A673 (cell line): Measurements from ENCODE around the gene ABCB6. TPM values are rescaled to one million over a fixed set of nuclear protein-coding genes. Genes with fewer than 3 reads are reported as not detected.

Source experiments
- BruUV-seq: library from RNA; stranded (reverse); fragments of 400-500 nt; replicated peaks from 2 replicates; lab custom pipeline; 2021; lab: Mats Ljungman, UMichigan
- CTCF ChIA-PET: fragments of 300-600 bp; sonication (Branson Sonifier 250); formaldehyde crosslinking; loops from one replicate; lab custom pipeline; 2022; ENCODE audit warnings: antibody characterized with exemption; lab: Charles Lee
- POLR2A ChIA-PET: fragments of 300-600 bp; sonication (Branson Sonifier 250); formaldehyde crosslinking; loops from one replicate; lab custom pipeline; 2022; ENCODE audit warnings: antibody characterized with exemption; ENCODE audit not compliant: low non-redundant PET; lab: Charles Lee
- DNase-seq: peaks from one replicate; pipeline ENCODE4 v3.0.0-alpha.2; 2015; ENCODE audit warnings: low spot score
- H3K27ac ChIP-seq: fragments of 200-600 bp; sonication (generic); 2 replicates; pipeline ENCODE4 v1.5.1; 2016; ENCODE audit warnings: mixed run types, low read depth, mild to moderate bottlenecking, mixed read lengths, antibody characterized with exemption, low read length; ENCODE audit not compliant: poor library complexity, severe bottlenecking
- H3K27me3 ChIP-seq: fragments of 200-600 bp; sonication (generic); replicated peaks from 2 replicates; pipeline ENCODE4 v1.6.1; 2017; ENCODE audit warnings: mixed run types, low read depth, mild to moderate bottlenecking, mixed read lengths, antibody characterized with exemption, low read length; ENCODE audit not compliant: insufficient read depth, poor library complexity
- H3K36me3 ChIP-seq: fragments of 200-600 bp; sonication (generic); 2 replicates; pipeline ENCODE4 v1.6.1; 2016; ENCODE audit warnings: mixed run types, mild to moderate bottlenecking, mixed read lengths, antibody characterized with exemption, low read length; ENCODE audit not compliant: insufficient read depth, poor library complexity, severe bottlenecking
- H3K4me1 ChIP-seq: fragments of 200-600 bp; sonication (generic); 2 replicates; pipeline ENCODE4 v1.6.1; 2017; ENCODE audit warnings: mixed run types, mild to moderate bottlenecking, mixed read lengths, antibody characterized with exemption, low read length; ENCODE audit not compliant: insufficient read depth, poor library complexity, severe bottlenecking
- H3K4me3 ChIP-seq: fragments of 200-600 bp; sonication (generic); 2 replicates; pipeline ENCODE4 v1.5.1; 2016; ENCODE audit warnings: low read depth, mixed run types, mild to moderate bottlenecking, mixed read lengths, low read length; ENCODE audit not compliant: poor library complexity, severe bottlenecking
- H3K9me3 ChIP-seq: fragments of 200-600 bp; sonication (generic); 2 replicates; pipeline ENCODE4 v1.6.1; 2016; ENCODE audit warnings: mixed run types, low read depth, mild to moderate bottlenecking, mixed read lengths, antibody characterized with exemption, low read length; ENCODE audit not compliant: poor library complexity, severe bottlenecking
- EZH2 ChIP-seq: fragments of 200-600 bp; sonication (generic); IDR thresholded peaks from 2 replicates; pipeline ENCODE4 v1.6.1; 2017; ENCODE audit warnings: borderline replicate concordance, low read depth, mild to moderate bottlenecking, mixed read lengths, antibody characterized with exemption, low read length; ENCODE audit not compliant: poor library complexity, severe bottlenecking
- intact Hi-C: fragments of 100-400 bp; cut with micrococcal nuclease; formaldehyde crosslinking; loops from one replicate; pipeline ENCODE4 v1.10.0; 2022; ENCODE audit not compliant: unreplicated experiment
- total RNA-seq: library from RNA; stranded (reverse); gene quantifications from 2 replicates; pipeline ENCODE4 v1.2.3, GENCODE V29; 2021
- TF ChIP-seq, protein P1 (sequence below): fragments of 300-800, 200-600 bp; sonication (generic); conservative IDR thresholded peaks from 2 replicates; pipeline ENCODE4 v1.5.1; 2017; ENCODE audit warnings: low read depth, mild to moderate bottlenecking, antibody characterized with exemption, low read length, moderate library complexity, mixed read lengths

The ABCB6 gene
- total RNA-seq, 1 experiment from 2014 or later: 101 TPM

DNA sequence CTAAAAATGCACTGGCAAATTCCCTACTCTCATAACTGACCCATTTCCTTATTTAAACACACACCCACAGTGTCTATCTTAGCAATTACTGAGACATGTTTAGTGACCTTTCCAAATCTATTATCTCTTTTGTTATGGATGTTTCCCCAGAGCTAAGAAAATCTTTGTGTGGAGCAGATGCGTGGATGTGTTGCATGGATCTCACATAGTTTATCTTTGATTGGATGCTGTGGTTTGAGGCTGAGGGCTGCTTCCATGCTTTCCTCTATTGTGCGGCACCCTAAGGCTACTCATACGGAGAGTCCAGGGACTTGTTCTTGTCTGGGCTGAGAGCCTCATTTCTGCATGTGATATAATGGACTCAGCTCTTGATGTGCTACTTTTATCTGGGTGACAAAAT, 15.6 kb upstream of the ABCB6 start:
- H3K27me3 ChIP-seq: no peaks in the 10 kb centered on the region
- no peak overlapping the region for H3K27ac ChIP-seq
- H3K36me3 ChIP-seq: peaks cover 47% of the 10 kb centered on the region
- TF ChIP-seq, protein P1, sequence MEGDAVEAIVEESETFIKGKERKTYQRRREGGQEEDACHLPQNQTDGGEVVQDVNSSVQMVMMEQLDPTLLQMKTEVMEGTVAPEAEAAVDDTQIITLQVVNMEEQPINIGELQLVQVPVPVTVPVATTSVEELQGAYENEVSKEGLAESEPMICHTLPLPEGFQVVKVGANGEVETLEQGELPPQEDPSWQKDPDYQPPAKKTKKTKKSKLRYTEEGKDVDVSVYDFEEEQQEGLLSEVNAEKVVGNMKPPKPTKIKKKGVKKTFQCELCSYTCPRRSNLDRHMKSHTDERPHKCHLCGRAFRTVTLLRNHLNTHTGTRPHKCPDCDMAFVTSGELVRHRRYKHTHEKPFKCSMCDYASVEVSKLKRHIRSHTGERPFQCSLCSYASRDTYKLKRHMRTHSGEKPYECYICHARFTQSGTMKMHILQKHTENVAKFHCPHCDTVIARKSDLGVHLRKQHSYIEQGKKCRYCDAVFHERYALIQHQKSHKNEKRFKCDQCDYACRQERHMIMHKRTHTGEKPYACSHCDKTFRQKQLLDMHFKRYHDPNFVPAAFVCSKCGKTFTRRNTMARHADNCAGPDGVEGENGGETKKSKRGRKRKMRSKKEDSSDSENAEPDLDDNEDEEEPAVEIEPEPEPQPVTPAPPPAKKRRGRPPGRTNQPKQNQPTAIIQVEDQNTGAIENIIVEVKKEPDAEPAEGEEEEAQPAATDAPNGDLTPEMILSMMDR: no peak
- TF ChIP-seq EZH2: no peak
- POLR2A ChIA-PET: no interaction called here
- H3K4me1 ChIP-seq: peaks cover 6% of the 10 kb centered on the region
- no peak overlapping the region for H3K4me3 ChIP-seq
- intact Hi-C loops: no loop called here
- no peaks in the 10 kb centered on the region for H3K9me3 ChIP-seq
- no peak for DNase-seq
- no TSS peak for BruUV-seq
- CTCF ChIA-PET: no interaction called here

DNA sequence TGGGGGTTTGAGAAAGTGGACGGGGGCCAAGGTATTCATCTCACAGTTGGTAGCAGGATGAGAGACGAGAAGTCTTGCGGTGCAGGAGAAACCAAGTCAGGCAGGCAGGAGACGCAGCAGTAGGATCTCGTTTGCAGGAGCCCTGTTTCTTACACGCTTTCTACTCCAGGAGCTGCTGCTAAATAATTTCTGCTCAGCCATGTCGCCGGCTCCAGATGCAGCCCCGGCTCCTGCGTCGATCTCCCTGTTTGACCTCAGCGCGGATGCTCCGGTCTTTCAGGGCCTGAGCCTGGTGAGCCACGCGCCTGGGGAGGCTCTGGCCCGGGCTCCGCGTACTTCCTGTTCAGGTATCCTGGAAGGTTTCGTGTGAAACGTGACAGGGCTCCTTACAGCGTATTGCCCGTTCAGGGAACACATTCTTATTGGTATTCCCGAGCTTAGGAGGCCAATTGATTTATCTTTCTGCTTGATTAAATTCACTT, 11.3 kb upstream of the ABCB6 start:
- TSS peak; percentile 65 for BruUV-seq
- intact Hi-C loops: no loop called here
- H3K4me3 ChIP-seq: peak overlapping the region; percentile 71
- peaks cover 6% of the 10 kb centered on the region for H3K4me1 ChIP-seq
- ChIA-PET POLR2A (no interaction called here), CTCF (no interaction called here)
- peak overlapping the region; percentile 89 for H3K27ac ChIP-seq
- H3K9me3 ChIP-seq: no peaks in the 10 kb centered on the region
- no peak for TF ChIP-seq EZH2
- TF ChIP-seq, protein P1: no peak
- DNase-seq: no peak
- no peaks in the 10 kb centered on the region for H3K27me3 ChIP-seq
- peaks cover 40% of the 10 kb centered on the region for H3K36me3 ChIP-seq

DNA sequence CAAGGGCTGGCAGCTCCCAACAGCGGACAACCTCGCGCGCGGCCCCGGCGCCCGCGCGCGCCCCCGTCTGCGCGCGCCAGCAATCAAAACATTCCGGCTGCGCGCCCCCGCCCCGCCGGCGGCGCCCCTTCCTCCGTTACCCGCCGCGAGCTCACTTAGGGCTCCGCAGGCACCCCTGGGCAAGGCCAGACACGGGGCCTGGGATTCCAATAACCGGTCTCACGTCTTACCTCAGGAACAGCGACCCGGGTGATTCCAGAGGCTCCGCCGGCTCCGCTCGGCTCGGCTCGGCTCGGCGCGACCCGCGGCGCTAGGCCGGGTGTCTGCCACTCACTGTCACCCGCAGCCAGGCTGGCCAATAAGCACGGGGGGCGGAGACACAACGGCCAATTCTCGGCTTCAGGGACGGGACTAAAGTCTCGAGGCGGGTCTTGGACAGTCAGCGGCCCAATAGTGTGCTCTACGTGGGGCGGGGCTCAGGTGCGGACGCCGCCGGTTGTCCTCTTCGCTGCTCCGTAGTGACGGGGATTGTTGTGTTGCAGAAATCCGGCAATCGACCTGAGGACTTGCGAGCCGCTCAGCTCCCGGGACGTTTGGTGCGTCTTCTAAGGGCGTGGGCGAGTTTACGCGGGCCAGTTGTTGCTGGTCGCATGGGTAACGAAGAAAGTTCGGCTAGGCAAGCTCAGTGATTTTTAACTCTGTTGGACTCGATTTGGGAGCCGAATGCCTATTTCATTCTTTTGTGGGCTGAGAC, 10.7 kb upstream of the ABCB6 start, which contains the start of the genes ANKZF1 and ATG9A:
Gene ANKZF1, plus strand, starts transcription at position 502 of the 754 bp plus-strand sequence. CDS start 452 bp downstream, outside the sequence.
Gene ATG9A, minus strand, starts transcription at position 332 of the 754 bp plus-strand sequence. CDS start 1,612 bp downstream, outside the sequence.
- POLR2A ChIA-PET: interaction anchor here (0.6 kb wide), 1 partner anchor 21 kb away, joined by 4 read pairs; no protein-coding TSS in a partner anchor
- no peaks in the 10 kb centered on the region for H3K27me3 ChIP-seq
- H3K4me3 ChIP-seq: peak within 1 kb of the TSS; percentile 71
- CTCF ChIA-PET: no interaction called here
- no peaks in the 10 kb centered on the region for H3K9me3 ChIP-seq
- BruUV-seq: no TSS peak
- H3K4me1 ChIP-seq: peaks cover 6% of the 10 kb centered on the region
- no peak for TF ChIP-seq EZH2
- TF ChIP-seq, protein P1: no peak
- peaks cover 40% of the 10 kb centered on the region for H3K36me3 ChIP-seq
- peak within 1 kb of the TSS; percentile 89 for H3K27ac ChIP-seq
- peak; percentile 100 for DNase-seq
- intact Hi-C loops: no loop called here
